Measurements from ENCODE around the gene SMC3. TPM values are rescaled to one million over a fixed set of nuclear protein-coding genes. Genes with fewer than 3 reads are reported as not detected.

SMC3 gene
- total RNA-seq, 2 experiments from 2014 or later = 38.4 to 73.4 TPM

DNA sequence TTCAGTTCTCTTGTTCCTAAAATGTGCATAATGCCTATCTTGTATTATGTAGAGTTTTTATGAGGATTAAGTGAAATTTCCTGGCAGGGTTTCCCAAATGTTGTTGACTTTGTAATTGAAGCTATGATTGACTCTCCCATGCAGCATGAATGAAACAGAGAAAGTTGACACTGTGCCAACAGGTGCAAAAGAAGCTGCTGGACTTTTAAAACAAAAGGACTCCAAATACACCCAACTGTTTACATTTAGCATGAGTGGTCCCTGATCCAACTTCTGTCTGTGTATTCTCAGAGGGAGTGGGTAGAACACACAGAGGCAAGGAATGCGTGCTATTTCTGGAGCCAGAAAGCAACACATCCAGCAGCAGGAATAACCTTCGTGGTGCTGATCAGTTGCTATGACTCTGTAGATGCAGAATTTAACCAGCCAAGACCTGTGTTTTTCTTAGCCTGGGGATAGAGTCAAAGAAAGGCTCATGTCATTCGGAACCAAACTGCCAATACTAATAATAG lies 62.2 kb downstream of the SMC3 start:
- Histone ChIP-seq H3K36me3 (ENCODE audit: insufficient read depth, low read length) (no peaks in the 10 kb centered on the region), H3K4me3 (ENCODE audit: low read depth, low read length, poor library complexity, severe bottlenecking) (no peak overlapping the region), H3K79me2 (ENCODE audit: insufficient read depth, low read depth, low read length) (no peaks in the 10 kb centered on the region), H3K4me1 (ENCODE audit: insufficient read depth, low read length, poor library complexity, severe bottlenecking) (no peaks in the 10 kb centered on the region), H4K20me1 (ENCODE audit: insufficient read depth, low read length) (no peaks in the 10 kb centered on the region), H3K27ac (ENCODE audit: low read depth, low read length, poor library complexity, severe bottlenecking) (no peak overlapping the region), H2AFZ (ENCODE audit: low read length) (no peak overlapping the region), H3K4me2 (ENCODE audit: low read length) (no peak overlapping the region), H3K9me3 (ENCODE audit: low read length) (no peaks in the 10 kb centered on the region), H3K9me2 (ENCODE audit: insufficient read depth, low read length) (no peaks in the 10 kb centered on the region)
- no TSS peak for BruUV-seq (replicated peaks)
- ChIA-PET POLR2A (interaction anchor here (0.7 kb wide), 1 partner anchor 12 kb away, joined by 3 read pairs; no protein-coding TSS in a partner anchor), CTCF (ENCODE audit: unreplicated experiment) (no interaction called here)
- no peak for DNase-seq (ENCODE audit: low spot score)
- TF ChIP-seq, protein P1, sequence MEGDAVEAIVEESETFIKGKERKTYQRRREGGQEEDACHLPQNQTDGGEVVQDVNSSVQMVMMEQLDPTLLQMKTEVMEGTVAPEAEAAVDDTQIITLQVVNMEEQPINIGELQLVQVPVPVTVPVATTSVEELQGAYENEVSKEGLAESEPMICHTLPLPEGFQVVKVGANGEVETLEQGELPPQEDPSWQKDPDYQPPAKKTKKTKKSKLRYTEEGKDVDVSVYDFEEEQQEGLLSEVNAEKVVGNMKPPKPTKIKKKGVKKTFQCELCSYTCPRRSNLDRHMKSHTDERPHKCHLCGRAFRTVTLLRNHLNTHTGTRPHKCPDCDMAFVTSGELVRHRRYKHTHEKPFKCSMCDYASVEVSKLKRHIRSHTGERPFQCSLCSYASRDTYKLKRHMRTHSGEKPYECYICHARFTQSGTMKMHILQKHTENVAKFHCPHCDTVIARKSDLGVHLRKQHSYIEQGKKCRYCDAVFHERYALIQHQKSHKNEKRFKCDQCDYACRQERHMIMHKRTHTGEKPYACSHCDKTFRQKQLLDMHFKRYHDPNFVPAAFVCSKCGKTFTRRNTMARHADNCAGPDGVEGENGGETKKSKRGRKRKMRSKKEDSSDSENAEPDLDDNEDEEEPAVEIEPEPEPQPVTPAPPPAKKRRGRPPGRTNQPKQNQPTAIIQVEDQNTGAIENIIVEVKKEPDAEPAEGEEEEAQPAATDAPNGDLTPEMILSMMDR (conservative IDR thresholded peaks at IDR 0.05; ENCODE audit: low read length) = no peak
- TF ChIP-seq EZH2phosphoT487 (IDR thresholded peaks at IDR 0.05; ENCODE audit: borderline replicate concordance, low read depth, low read length) = no peak
- intact Hi-C loops (cut with micrococcal nuclease; ENCODE audit: unreplicated experiment) = no loop called here

DNA sequence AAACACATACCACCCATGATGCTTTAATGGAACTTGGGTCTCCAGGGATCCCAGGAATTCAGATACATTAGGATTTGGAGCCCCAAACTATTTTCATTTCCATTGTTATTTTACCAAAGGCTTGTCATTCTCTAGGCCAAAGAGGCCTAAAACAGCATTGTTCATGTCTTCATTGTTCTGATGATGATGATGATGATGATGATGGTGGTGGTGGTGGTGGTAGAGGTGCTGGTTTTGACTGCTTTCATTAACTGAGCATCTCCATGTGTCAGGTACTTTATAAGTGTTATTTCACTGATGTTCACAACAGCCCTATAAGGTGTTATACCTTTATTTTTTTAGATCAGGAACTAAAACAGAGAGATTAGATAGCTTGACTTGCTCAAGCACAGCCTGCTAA lies 64.4 kb downstream of the SMC3 start:
- POLR2A ChIA-PET = interaction anchor here (1.7 kb wide), 1 partner anchor 9 kb away, joined by 8 read pairs; no protein-coding TSS in a partner anchor
- CTCF ChIA-PET (ENCODE audit: unreplicated experiment) = no interaction called here

More for the DNA sequence above, 64.4 kb downstream of the SMC3 start:
- Histone ChIP-seq H3K4me2 (ENCODE audit: low read length) (no peak overlapping the region), H3K79me2 (ENCODE audit: insufficient read depth, low read depth, low read length) (no peaks in the 10 kb centered on the region), H3K4me3 (ENCODE audit: low read depth, low read length, poor library complexity, severe bottlenecking) (no peak overlapping the region), H4K20me1 (ENCODE audit: insufficient read depth, low read length) (no peaks in the 10 kb centered on the region), H2AFZ (ENCODE audit: low read length) (no peak overlapping the region), H3K9me2 (ENCODE audit: insufficient read depth, low read length) (no peaks in the 10 kb centered on the region), H3K27ac (ENCODE audit: low read depth, low read length, poor library complexity, severe bottlenecking) (no peak overlapping the region), H3K36me3 (ENCODE audit: insufficient read depth, low read length) (no peaks in the 10 kb centered on the region), H3K9me3 (ENCODE audit: low read length) (no peaks in the 10 kb centered on the region), H3K4me1 (ENCODE audit: insufficient read depth, low read length, poor library complexity, severe bottlenecking) (no peaks in the 10 kb centered on the region)
- DNase-seq (ENCODE audit: low spot score) = no peak
- intact Hi-C loops (cut with micrococcal nuclease; ENCODE audit: unreplicated experiment) = no loop called here
- TF ChIP-seq EZH2phosphoT487 (IDR thresholded peaks at IDR 0.05; ENCODE audit: borderline replicate concordance, low read depth, low read length) = no peak
- TF ChIP-seq, protein P1 (conservative IDR thresholded peaks at IDR 0.05; ENCODE audit: low read length) = no peak
- no TSS peak for BruUV-seq (replicated peaks)

Measured in OCI-LY7 (cell line).